OCI-LY1 (cell line): Measurements from ENCODE around the gene OR7A10.

Experiments
- CTCF ChIP-seq: fragments of 200-600 bp; sonication (generic), shearing (Covaris generic); IDR thresholded peaks from 2 replicates; pipeline ENCODE4 v1.5.1; 2017; ENCODE audit warnings: mild to moderate bottlenecking, antibody characterized with exemption, low read length, moderate library complexity, mixed read lengths
- EZH2 ChIP-seq: fragments of 200-600 bp; sonication (generic), shearing (Covaris generic); IDR thresholded peaks from 2 replicates; pipeline ENCODE4 v1.8.0; 2017; ENCODE audit warnings: borderline replicate concordance, mixed run types, mild to moderate bottlenecking, antibody characterized with exemption, low read length, moderate library complexity, mixed read lengths

- no peak for TF ChIP-seq CTCF
- no peak for TF ChIP-seq EZH2
Measured at GRCh38 chr19:14889994-14890642, 41.4 kb upstream of the OR7A10 start.
